K562 (cell line): ENCODE results near the gene VARS1. TPM values are rescaled to one million over a fixed set of nuclear protein-coding genes. Genes with fewer than 3 reads are reported as not detected.

Source experiments
- BHLHE40 ChIP-seq: IDR thresholded peaks from 2 replicates; pipeline ENCODE4 v1.6.1; 2011; ENCODE audit warnings: low read length, improper control_type of control experiment
- POLR2AphosphoS5 ChIP-seq: IDR thresholded peaks from 2 replicates; pipeline ENCODE4 v1.6.1; 2011; ENCODE audit warnings: mild to moderate bottlenecking, low read depth, low read length, moderate library complexity; ENCODE audit not compliant: control insufficient read depth, insufficient read depth
- polyA plus RNA-seq, 8 experiments: library from polyadenylated mRNA; depleted of rRNA in 4 of 8; stranded (reverse) in 5 of 8; unstranded in 3 of 8; fragments of >200 nt; fragmentation: Nextera tagmentation in 2 of 8; fragmentation: Illumina TruSeq in 1 of 8; extraction: Ambion mirVana in 2 of 8; extraction: Trizol in 1 of 8; gene quantifications; 2 replicates each; pipeline versions ENCODE4 v1.2.1 to v1.2.3, GENCODE V29; 2011 to 2014; ENCODE audit warnings: inconsistent platforms in 1 of 8, missing spikeins in 1 of 8
- total RNA-seq, 7 experiments: library from RNA; depleted of rRNA in 6 of 7; stranded (reverse); fragments of >200 nt in 6 of 7; fragmentation: Illumina TruSeq in 2 of 7; extraction: Trizol in 2 of 7; gene quantifications; 2 replicates each; pipeline versions ENCODE4 v1.2.1 to v1.2.3, GENCODE V29; 2011 to 2021; ENCODE audit warnings: low replicate concordance in 1 of 7
- TF ChIP-seq, protein P1 (sequence below): sonication (generic); formaldehyde crosslinking; IDR thresholded peaks from 2 replicates; pipeline ENCODE4 v1.8.0; 2022; ENCODE audit warnings: mild to moderate bottlenecking, missing genetic modification reagents
- TF ChIP-seq, protein P2 (sequence below): IDR thresholded peaks from 2 replicates; pipeline ENCODE4 v1.6.1; 2014; ENCODE audit warnings: antibody characterized with exemption
- TF ChIP-seq, protein P3 (sequence below): fragments of 250-450 bp; sonication (Bioruptor Pico); IDR thresholded peaks from 2 replicates; pipeline ENCODE4 v1.5.1; 2021; ENCODE audit warnings: mild to moderate bottlenecking
- TF ChIP-seq, protein P4 (sequence below): sonication (generic); formaldehyde crosslinking; IDR thresholded peaks from 2 replicates; pipeline ENCODE4 v1.8.0; 2022; ENCODE audit warnings: mild to moderate bottlenecking, missing genetic modification reagents
- TF ChIP-seq, protein P5 (sequence below): fragments of 200-600 bp; sonication (generic); IDR thresholded peaks from one replicate; pipeline ENCODE4 v1.6.1; 2012; ENCODE audit warnings: mild to moderate bottlenecking, low read depth, low read length, inconsistent platforms
- TF ChIP-seq, protein P6 (sequence below), 2 experiments: fragments of 450-650 bp; IDR thresholded peaks; 2 replicates each; pipeline ENCODE4 v1.6.1; 2016

VARS1 gene
- total and polyA plus RNA-seq, 9 of the 15 experiments (the other 6 are each of a cell fraction or from before 2014, with no cell fraction given), result 2.9 to 488 (median 130) TPM

DNA sequence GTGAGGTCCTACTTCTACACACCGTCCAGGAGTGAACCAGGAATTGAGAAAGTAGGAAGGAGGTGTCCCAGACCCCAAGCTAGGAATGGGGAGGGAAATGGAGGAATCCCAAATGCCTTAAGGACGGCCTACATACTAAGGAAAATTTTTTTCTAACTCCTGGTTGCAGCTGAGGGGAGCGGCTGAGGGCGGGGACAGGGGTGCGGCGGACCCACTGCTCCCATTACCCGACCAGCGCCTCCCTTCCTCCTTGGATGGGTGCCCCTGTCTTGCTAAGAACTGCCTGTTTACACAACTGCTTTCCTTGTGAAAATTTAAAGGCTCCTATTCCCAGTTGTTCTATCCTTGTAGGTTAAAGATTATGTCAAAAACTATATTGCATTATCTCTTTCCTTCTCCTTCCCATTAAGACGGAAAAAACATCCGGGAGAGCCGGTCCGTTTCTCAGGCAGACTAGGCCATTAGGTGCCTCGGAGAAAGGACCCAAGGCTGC, 31.3 kb upstream of the VARS1 start (continued):
- TF ChIP-seq, protein P1, sequence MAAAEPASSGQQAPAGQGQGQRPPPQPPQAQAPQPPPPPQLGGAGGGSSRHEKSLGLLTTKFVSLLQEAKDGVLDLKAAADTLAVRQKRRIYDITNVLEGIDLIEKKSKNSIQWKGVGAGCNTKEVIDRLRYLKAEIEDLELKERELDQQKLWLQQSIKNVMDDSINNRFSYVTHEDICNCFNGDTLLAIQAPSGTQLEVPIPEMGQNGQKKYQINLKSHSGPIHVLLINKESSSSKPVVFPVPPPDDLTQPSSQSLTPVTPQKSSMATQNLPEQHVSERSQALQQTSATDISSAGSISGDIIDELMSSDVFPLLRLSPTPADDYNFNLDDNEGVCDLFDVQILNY, result no peak
- peak; percentile 34; the same call in 1 of the 2 replicates for TF ChIP-seq POLR2AphosphoS5
- TF ChIP-seq, protein P2, sequence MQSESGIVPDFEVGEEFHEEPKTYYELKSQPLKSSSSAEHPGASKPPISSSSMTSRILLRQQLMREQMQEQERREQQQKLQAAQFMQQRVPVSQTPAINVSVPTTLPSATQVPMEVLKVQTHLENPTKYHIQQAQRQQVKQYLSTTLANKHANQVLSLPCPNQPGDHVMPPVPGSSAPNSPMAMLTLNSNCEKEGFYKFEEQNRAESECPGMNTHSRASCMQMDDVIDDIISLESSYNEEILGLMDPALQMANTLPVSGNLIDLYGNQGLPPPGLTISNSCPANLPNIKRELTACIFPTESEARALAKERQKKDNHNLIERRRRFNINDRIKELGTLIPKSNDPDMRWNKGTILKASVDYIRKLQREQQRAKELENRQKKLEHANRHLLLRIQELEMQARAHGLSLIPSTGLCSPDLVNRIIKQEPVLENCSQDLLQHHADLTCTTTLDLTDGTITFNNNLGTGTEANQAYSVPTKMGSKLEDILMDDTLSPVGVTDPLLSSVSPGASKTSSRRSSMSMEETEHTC, result no peak
- TF ChIP-seq, protein P3, sequence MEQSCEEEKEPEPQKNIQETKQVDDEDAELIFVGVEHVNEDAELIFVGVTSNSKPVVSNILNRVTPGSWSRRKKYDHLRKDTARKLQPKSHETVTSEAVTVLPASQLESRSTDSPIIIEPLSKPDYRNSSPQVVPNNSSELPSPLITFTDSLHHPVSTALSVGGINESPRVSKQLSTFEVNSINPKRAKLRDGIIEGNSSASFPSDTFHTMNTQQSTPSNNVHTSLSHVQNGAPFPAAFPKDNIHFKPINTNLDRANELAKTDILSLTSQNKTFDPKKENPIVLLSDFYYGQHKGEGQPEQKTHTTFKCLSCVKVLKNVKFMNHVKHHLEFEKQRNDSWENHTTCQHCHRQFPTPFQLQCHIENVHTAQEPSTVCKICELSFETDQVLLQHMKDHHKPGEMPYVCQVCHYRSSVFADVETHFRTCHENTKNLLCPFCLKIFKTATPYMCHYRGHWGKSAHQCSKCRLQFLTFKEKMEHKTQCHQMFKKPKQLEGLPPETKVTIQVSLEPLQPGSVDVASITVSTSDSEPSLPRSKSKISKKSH (CRISPR knock-in tag), result no peak
- no peak for TF ChIP-seq BHLHE40
- TF ChIP-seq, protein P4, sequence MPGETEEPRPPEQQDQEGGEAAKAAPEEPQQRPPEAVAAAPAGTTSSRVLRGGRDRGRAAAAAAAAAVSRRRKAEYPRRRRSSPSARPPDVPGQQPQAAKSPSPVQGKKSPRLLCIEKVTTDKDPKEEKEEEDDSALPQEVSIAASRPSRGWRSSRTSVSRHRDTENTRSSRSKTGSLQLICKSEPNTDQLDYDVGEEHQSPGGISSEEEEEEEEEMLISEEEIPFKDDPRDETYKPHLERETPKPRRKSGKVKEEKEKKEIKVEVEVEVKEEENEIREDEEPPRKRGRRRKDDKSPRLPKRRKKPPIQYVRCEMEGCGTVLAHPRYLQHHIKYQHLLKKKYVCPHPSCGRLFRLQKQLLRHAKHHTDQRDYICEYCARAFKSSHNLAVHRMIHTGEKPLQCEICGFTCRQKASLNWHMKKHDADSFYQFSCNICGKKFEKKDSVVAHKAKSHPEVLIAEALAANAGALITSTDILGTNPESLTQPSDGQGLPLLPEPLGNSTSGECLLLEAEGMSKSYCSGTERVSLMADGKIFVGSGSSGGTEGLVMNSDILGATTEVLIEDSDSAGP (CRISPR knock-in tag), result no peak
- TF ChIP-seq, protein P5, sequence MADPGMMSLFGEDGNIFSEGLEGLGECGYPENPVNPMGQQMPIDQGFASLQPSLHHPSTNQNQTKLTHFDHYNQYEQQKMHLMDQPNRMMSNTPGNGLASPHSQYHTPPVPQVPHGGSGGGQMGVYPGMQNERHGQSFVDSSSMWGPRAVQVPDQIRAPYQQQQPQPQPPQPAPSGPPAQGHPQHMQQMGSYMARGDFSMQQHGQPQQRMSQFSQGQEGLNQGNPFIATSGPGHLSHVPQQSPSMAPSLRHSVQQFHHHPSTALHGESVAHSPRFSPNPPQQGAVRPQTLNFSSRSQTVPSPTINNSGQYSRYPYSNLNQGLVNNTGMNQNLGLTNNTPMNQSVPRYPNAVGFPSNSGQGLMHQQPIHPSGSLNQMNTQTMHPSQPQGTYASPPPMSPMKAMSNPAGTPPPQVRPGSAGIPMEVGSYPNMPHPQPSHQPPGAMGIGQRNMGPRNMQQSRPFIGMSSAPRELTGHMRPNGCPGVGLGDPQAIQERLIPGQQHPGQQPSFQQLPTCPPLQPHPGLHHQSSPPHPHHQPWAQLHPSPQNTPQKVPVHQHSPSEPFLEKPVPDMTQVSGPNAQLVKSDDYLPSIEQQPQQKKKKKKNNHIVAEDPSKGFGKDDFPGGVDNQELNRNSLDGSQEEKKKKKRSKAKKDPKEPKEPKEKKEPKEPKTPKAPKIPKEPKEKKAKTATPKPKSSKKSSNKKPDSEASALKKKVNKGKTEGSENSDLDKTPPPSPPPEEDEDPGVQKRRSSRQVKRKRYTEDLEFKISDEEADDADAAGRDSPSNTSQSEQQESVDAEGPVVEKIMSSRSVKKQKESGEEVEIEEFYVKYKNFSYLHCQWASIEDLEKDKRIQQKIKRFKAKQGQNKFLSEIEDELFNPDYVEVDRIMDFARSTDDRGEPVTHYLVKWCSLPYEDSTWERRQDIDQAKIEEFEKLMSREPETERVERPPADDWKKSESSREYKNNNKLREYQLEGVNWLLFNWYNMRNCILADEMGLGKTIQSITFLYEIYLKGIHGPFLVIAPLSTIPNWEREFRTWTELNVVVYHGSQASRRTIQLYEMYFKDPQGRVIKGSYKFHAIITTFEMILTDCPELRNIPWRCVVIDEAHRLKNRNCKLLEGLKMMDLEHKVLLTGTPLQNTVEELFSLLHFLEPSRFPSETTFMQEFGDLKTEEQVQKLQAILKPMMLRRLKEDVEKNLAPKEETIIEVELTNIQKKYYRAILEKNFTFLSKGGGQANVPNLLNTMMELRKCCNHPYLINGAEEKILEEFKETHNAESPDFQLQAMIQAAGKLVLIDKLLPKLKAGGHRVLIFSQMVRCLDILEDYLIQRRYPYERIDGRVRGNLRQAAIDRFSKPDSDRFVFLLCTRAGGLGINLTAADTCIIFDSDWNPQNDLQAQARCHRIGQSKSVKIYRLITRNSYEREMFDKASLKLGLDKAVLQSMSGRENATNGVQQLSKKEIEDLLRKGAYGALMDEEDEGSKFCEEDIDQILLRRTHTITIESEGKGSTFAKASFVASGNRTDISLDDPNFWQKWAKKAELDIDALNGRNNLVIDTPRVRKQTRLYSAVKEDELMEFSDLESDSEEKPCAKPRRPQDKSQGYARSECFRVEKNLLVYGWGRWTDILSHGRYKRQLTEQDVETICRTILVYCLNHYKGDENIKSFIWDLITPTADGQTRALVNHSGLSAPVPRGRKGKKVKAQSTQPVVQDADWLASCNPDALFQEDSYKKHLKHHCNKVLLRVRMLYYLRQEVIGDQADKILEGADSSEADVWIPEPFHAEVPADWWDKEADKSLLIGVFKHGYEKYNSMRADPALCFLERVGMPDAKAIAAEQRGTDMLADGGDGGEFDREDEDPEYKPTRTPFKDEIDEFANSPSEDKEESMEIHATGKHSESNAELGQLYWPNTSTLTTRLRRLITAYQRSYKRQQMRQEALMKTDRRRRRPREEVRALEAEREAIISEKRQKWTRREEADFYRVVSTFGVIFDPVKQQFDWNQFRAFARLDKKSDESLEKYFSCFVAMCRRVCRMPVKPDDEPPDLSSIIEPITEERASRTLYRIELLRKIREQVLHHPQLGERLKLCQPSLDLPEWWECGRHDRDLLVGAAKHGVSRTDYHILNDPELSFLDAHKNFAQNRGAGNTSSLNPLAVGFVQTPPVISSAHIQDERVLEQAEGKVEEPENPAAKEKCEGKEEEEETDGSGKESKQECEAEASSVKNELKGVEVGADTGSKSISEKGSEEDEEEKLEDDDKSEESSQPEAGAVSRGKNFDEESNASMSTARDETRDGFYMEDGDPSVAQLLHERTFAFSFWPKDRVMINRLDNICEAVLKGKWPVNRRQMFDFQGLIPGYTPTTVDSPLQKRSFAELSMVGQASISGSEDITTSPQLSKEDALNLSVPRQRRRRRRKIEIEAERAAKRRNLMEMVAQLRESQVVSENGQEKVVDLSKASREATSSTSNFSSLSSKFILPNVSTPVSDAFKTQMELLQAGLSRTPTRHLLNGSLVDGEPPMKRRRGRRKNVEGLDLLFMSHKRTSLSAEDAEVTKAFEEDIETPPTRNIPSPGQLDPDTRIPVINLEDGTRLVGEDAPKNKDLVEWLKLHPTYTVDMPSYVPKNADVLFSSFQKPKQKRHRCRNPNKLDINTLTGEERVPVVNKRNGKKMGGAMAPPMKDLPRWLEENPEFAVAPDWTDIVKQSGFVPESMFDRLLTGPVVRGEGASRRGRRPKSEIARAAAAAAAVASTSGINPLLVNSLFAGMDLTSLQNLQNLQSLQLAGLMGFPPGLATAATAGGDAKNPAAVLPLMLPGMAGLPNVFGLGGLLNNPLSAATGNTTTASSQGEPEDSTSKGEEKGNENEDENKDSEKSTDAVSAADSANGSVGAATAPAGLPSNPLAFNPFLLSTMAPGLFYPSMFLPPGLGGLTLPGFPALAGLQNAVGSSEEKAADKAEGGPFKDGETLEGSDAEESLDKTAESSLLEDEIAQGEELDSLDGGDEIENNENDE, result no peak
- TF ChIP-seq, protein P6, sequence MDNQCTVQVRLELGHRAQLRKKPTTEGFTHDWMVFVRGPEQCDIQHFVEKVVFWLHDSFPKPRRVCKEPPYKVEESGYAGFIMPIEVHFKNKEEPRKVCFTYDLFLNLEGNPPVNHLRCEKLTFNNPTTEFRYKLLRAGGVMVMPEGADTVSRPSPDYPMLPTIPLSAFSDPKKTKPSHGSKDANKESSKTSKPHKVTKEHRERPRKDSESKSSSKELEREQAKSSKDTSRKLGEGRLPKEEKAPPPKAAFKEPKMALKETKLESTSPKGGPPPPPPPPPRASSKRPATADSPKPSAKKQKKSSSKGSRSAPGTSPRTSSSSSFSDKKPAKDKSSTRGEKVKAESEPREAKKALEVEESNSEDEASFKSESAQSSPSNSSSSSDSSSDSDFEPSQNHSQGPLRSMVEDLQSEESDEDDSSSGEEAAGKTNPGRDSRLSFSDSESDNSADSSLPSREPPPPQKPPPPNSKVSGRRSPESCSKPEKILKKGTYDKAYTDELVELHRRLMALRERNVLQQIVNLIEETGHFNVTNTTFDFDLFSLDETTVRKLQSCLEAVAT (IDR thresholded peaks at IDR 0.05), result no peak
